ENCODE measurements around the gene NT5C3A. TPM values are rescaled to one million over a fixed set of nuclear protein-coding genes. Genes with fewer than 3 reads are reported as not detected.
A peak's percentile ranks its signal among the peaks of the same experiment; 100 is the strongest.

NT5C3A gene
- total RNA-seq, 4 donors from 2014 or later, result 30.6 to 44.6 (median 38.9) TPM

GRCh38 chr7:33062782-33063443 is 337 bp upstream of the NT5C3A start:
- intact Hi-C loops (cut with DNase I; ENCODE audit: low total_unique reads), result no loop called here
- H3K4me3 ChIP-seq (ENCODE audit: low read depth, poor library complexity, severe bottlenecking), result peak overlapping the region; percentile 86
- WGBS, 2 donors, result 0 to 1% methylated on average over 13 to 41 of the region's 50 CpGs
- peak; percentile 88 to 98 for DNase-seq (ENCODE audit: low spot score in 2 of 2)
- TF ChIP-seq CTCF (IDR thresholded peaks at IDR 0.05), result no peak
- peak in 1 of 2 donors; percentile 13 for TF ChIP-seq POLR2A (IDR thresholded peaks at IDR 0.05)

- no peak for DNase-seq (ENCODE audit: low spot score in 2 of 2)
- intact Hi-C loops (cut with DNase I; ENCODE audit: low total_unique reads), result no loop called here
- H3K4me3 ChIP-seq (ENCODE audit: low read depth, poor library complexity, severe bottlenecking), result peak overlapping the region; percentile 86
- TF ChIP-seq CTCF (IDR thresholded peaks at IDR 0.05) (no peak), POLR2A (IDR thresholded peaks at IDR 0.05) (no peak)
- 17 to 26% methylated on average over 8 of the region's 8 CpGs for WGBS, 2 donors
Observed at GRCh38 chr7:33061282-33061937, 1.2 kb downstream of the NT5C3A start.

DNA sequence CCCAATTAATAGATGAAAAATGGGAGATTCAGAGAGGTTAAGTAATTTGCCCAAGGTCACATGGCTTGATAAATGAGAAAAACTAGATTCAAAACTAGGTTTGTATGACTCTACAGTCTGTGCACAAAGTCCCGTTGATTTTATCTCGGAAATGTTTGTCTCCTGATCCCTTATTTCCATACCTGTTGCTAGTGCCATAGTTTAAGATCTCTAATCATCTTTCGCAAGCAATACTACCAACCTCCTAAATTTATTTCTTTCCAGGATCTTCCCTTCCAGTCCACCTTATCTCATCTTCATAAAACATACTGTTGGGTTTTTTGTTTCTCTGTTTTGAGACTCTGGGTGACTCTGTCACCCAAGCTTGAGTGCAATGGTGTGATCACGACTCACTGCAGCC is 2.9 kb downstream of the NT5C3A start:
- TF ChIP-seq CTCF (IDR thresholded peaks at IDR 0.05) (no peak), POLR2A (IDR thresholded peaks at IDR 0.05) (no peak)
- WGBS, 2 donors, result 42 to 91% methylated on average over 4 of the region's 4 CpGs
- H3K4me3 ChIP-seq (ENCODE audit: low read depth, poor library complexity, severe bottlenecking), result no peak overlapping the region
- intact Hi-C loops (cut with DNase I; ENCODE audit: low total_unique reads), result loop anchor here (10.0 kb wide), 1 partner anchor 115 kb away; no protein-coding TSS in a partner anchor
- no peak for DNase-seq (ENCODE audit: low spot score in 2 of 2)

DNA sequence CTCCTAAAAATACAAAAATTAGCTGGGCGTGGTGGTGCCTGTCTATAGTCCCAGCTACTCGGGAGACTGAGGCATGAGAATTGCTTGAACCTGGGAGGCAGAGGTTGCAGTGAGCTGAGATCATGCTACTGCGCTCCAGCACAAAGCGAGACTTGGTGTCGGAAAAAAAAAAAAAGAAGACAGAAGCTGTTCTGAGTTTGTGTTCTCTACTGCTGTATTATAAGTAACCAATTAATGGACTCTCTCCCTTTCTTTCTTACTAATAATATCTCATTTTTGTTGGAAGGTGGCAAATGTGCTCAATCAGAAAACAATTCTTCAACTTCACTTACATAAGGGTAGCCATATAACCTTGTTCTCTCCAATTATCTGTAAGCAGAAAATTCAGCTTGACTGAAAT is 7.4 kb downstream of the NT5C3A start:
- no peak overlapping the region for H3K4me3 ChIP-seq (ENCODE audit: low read depth, poor library complexity, severe bottlenecking)
- intact Hi-C loops (cut with DNase I; ENCODE audit: low total_unique reads), result loop anchor here (10.0 kb wide), 1 partner anchor 110 kb away; no protein-coding TSS in a partner anchor
- TF ChIP-seq CTCF (IDR thresholded peaks at IDR 0.05), result no peak
- no peak for TF ChIP-seq POLR2A (IDR thresholded peaks at IDR 0.05)
- WGBS, 2 donors, result 95 to 96% methylated on average over 5 of the region's 5 CpGs
- DNase-seq (ENCODE audit: low spot score in 2 of 2), result no peak

DNA sequence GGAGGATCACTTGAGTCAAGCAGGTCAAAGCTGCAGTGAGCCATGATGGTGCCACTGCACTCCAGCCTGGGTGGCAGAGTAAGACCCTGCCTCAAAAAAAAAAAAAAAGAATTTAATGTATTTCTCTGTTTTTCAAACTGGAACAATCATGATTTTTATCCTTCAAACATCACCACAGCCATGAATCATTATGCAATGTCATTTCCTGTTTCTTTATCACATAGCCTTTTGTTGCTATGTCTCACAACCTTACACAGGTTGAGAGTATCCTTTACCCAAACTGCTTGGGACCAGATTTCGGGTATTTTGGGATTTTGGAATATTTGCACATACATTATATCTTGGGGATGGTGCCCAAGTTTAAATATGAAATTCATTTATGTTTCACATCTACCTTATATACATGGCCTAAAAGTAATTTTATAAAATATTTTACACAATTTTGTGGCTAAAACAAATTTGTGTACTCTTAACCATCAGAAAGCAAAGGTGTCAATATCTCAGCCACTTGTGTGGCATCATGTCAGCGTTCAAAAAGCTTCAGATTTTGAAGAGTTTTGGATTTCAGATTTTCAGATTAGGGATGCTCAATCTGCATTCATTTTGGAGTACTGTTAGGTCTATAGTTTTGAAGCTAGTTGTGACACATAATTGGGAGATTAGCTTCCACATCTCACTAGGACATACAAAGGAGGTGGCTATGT is 8.2 kb downstream of the NT5C3A start:
- no peak overlapping the region for H3K4me3 ChIP-seq (ENCODE audit: low read depth, poor library complexity, severe bottlenecking)
- DNase-seq (ENCODE audit: low spot score in 2 of 2), result no peak
- intact Hi-C loops (cut with DNase I; ENCODE audit: low total_unique reads), result loop anchor here (10.0 kb wide), 1 partner anchor 110 kb away; no protein-coding TSS in a partner anchor
- TF ChIP-seq CTCF (IDR thresholded peaks at IDR 0.05) (no peak), POLR2A (IDR thresholded peaks at IDR 0.05) (no peak)
- WGBS, 2 donors, result 82 to 91% methylated on average over 2 of the region's 2 CpGs
